Measurements from ENCODE around the gene RAD23A. TPM values are rescaled to one million over a fixed set of nuclear protein-coding genes. Genes with fewer than 3 reads are reported as not detected.

Gene RAD23A
- total and polyA plus RNA-seq, 9 of the 15 experiments (the other 6 are each of a cell fraction or from before 2014, with no cell fraction given) = 9.5 to 181 (median 101) TPM

GRCh38 chr19:12937093-12937926 lies 8.4 kb upstream of the RAD23A start (continued):
- TF ChIP-seq NCOA4 (IDR thresholded peaks at IDR 0.05; ENCODE audit: partially characterized antibody) (no peak), SMARCC2 (IDR thresholded peaks at IDR 0.05; ENCODE audit: low read depth) (no peak), SIX5 (IDR thresholded peaks at IDR 0.05; ENCODE audit: borderline replicate concordance in 1 of 2, insufficient read depth in 1 of 2, low read depth in 1 of 2, low read length in 2 of 2) (no peak), GATA2 (CRISPR knock-in tag; IDR thresholded peaks at IDR 0.05) (0 out of 2 replicates have a peak, but pooled peaks have one; percentile 27), ZNF143 (CRISPR knock-in tag; IDR thresholded peaks at IDR 0.05) (no peak), SAFB2 (IDR thresholded peaks at IDR 0.05; ENCODE audit: borderline replicate concordance, low read depth, low read length, severe bottlenecking) (no peak), FOSL1 (tag; conservative IDR thresholded peaks at IDR 0.05) (0 out of 2 replicates have a peak, but pooled peaks have one; percentile 1), FOXK1 (CRISPR knock-in tag; IDR thresholded peaks at IDR 0.05; ENCODE audit: borderline replicate concordance) (peak; percentile 14; the same call in 1 of the 2 replicates), ZNF639 (CRISPR knock-in tag; conservative IDR thresholded peaks at IDR 0.05 in 1 of 2, IDR thresholded peaks at IDR 0.05 in 1 of 2) (peak in 1 of 2 experiments; percentile 64; a peak in 1 of 4 replicates), CREB3 (tag; conservative IDR thresholded peaks at IDR 0.05; ENCODE audit: low read depth) (no peak), GABPA (tag; conservative IDR thresholded peaks at IDR 0.05; ENCODE audit: low read depth) (peak; percentile 9; the same call in 1 of the 2 replicates), PRDM10 (IDR thresholded peaks at IDR 0.05; ENCODE audit: partially characterized antibody) (peak; percentile 86), E2F6 (IDR thresholded peaks at IDR 0.05; ENCODE audit: borderline replicate concordance in 1 of 2, extremely low read depth in 1 of 2, insufficient read depth in 1 of 2, insufficient read length in 1 of 2, low read depth in 1 of 2, low read length in 1 of 2, poor library complexity in 1 of 2, severe bottlenecking in 1 of 2) (no peak)

Data from K562 (cell line).